HFFc6 (cell line): Measurements from ENCODE around the gene NRP2. TPM values are rescaled to one million over a fixed set of nuclear protein-coding genes. Genes with fewer than 3 reads are reported as not detected.

Source experiments
- DNase-seq: peaks from one replicate; pipeline ENCODE4 v3.0.0-alpha.2; 2018
- H3K27ac Mint-ChIP-seq: 2 replicates; pipeline ENCODE4 v1.8.0; 2020; ENCODE audit warnings: mild to moderate bottlenecking, mixed read lengths
- H3K27me3 Mint-ChIP-seq: 2 replicates; pipeline ENCODE4 v1.8.0; 2021; ENCODE audit warnings: mild to moderate bottlenecking, moderate library complexity, mixed read lengths; ENCODE audit not compliant: insufficient read depth
- H3K36me3 Mint-ChIP-seq: 2 replicates; pipeline ENCODE4 v1.8.0; 2021; ENCODE audit warnings: low read depth, mixed read lengths
- H3K4me1 Mint-ChIP-seq: 2 replicates; pipeline ENCODE4 v1.8.0; 2020; ENCODE audit warnings: low read depth, mixed read lengths
- H3K4me3 Mint-ChIP-seq: 2 replicates; pipeline ENCODE4 v1.8.0; 2020; ENCODE audit warnings: mild to moderate bottlenecking, moderate library complexity, mixed read lengths
- H3K9me3 Mint-ChIP-seq: 2 replicates; pipeline ENCODE4 v1.8.0; 2020; ENCODE audit warnings: mild to moderate bottlenecking, mixed read lengths
- total RNA-seq, 6 experiments: library from RNA; stranded (reverse); fragmentation: NEBNext Ultra II Directional; extraction: Animal tissue kit (Norgen Biotek cat#: 25700); gene quantifications; 2 replicates in 1 of 6; 3 replicates in 5 of 6; pipeline ENCODE4 v1.2.3, GENCODE V29; 2021
- TF ChIP-seq, protein P1 (sequence below): fragments of 200-600 bp; sonication (generic); IDR thresholded peaks from 2 replicates; pipeline ENCODE4 v1.5.0; 2021; ENCODE audit warnings: antibody characterized with exemption, mild to moderate bottlenecking

The NRP2 gene
- total RNA-seq, 6 experiments from 2014 or later, result 11.8 to 25.1 (median 21.4) TPM

- no peak for DNase-seq
- H3K4me3 Mint-ChIP-seq, result no peak overlapping the region
- no peak overlapping the region for H3K27ac Mint-ChIP-seq
- peaks cover 6% of the 10 kb centered on the region for H3K4me1 Mint-ChIP-seq
- H3K9me3 Mint-ChIP-seq, result no peaks in the 10 kb centered on the region
- H3K27me3 Mint-ChIP-seq, result no peaks in the 10 kb centered on the region; the same call in 1 of the 2 replicates
- peaks cover 9% of the 10 kb centered on the region for H3K36me3 Mint-ChIP-seq
- TF ChIP-seq, protein P1, sequence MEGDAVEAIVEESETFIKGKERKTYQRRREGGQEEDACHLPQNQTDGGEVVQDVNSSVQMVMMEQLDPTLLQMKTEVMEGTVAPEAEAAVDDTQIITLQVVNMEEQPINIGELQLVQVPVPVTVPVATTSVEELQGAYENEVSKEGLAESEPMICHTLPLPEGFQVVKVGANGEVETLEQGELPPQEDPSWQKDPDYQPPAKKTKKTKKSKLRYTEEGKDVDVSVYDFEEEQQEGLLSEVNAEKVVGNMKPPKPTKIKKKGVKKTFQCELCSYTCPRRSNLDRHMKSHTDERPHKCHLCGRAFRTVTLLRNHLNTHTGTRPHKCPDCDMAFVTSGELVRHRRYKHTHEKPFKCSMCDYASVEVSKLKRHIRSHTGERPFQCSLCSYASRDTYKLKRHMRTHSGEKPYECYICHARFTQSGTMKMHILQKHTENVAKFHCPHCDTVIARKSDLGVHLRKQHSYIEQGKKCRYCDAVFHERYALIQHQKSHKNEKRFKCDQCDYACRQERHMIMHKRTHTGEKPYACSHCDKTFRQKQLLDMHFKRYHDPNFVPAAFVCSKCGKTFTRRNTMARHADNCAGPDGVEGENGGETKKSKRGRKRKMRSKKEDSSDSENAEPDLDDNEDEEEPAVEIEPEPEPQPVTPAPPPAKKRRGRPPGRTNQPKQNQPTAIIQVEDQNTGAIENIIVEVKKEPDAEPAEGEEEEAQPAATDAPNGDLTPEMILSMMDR, result no peak
Observed at GRCh38 chr2:205739620-205740019, 57.3 kb downstream of the NRP2 start.

DNA sequence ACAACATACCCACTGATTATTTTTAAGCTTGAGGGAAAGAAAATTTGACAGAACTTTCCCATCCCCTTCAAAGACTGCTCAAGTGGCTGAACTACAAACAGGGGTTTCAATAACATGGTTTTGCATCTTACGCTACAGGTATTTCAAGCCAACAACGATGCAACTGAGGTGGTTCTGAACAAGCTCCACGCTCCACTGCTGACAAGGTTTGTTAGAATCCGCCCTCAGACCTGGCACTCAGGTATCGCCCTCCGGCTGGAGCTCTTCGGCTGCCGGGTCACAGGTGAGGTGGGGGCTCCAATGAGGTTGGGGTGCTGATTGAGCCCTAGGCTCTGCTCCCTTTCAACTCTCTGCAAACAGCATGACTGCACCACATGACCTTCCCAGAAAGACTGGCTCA is 58.1 kb downstream of the NRP2 start:
- TF ChIP-seq, protein P1, result no peak
- no peak overlapping the region for H3K4me3 Mint-ChIP-seq
- H3K27me3 Mint-ChIP-seq, result no peaks in the 10 kb centered on the region; the same call in 1 of the 2 replicates
- no peaks in the 10 kb centered on the region for H3K4me1 Mint-ChIP-seq
- H3K9me3 Mint-ChIP-seq, result no peaks in the 10 kb centered on the region
- no peak for DNase-seq
- peaks cover 9% of the 10 kb centered on the region for H3K36me3 Mint-ChIP-seq
- no peak overlapping the region for H3K27ac Mint-ChIP-seq

DNA sequence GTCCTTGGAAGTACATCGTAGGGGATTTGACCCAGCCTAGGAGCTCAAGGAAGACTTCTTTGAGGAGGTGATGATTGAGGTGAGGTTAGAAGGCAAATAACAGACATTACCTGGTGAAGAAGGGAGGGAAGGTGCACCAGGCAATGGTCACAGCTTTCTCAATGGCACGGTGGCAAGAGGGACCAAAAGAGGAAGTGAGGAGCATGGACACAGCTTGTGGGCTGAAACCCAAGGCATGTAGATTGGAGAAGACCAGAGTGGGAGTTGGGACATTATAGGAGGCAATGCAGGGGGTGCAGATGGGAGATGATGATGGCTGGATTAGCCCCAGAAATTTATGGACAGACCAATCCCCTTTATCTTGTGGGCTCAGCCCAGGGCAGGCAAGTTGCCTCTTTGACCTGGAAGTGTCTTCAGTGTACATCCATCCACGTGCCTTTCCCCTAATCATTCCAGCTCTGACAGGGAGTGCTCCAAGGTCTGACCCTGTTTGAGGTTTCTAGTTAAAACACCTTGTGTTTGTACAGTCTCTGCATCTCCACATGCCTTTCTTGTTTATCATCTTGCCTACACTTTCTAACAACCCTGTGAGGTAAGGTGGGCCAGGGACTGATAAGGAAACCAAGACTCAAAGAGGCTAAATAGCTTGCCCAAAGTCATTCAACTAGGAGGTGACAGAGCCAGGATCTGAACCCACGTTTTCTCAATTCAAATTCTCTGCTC is 59.1 kb downstream of the NRP2 start:
- no peak overlapping the region for H3K27ac Mint-ChIP-seq
- no peaks in the 10 kb centered on the region for H3K4me1 Mint-ChIP-seq
- TF ChIP-seq, protein P1, result no peak
- H3K36me3 Mint-ChIP-seq, result peaks cover 9% of the 10 kb centered on the region
- DNase-seq, result no peak
- H3K4me3 Mint-ChIP-seq, result no peak overlapping the region
- no peaks in the 10 kb centered on the region for H3K9me3 Mint-ChIP-seq
- H3K27me3 Mint-ChIP-seq, result no peaks in the 10 kb centered on the region; the same call in 1 of the 2 replicates

GRCh38 chr2:205743137-205743536 is 60.8 kb downstream of the NRP2 start:
- H3K36me3 Mint-ChIP-seq, result peaks cover 9% of the 10 kb centered on the region
- H3K27me3 Mint-ChIP-seq, result no peaks in the 10 kb centered on the region
- H3K4me3 Mint-ChIP-seq, result no peak overlapping the region
- H3K4me1 Mint-ChIP-seq, result peaks cover 2% of the 10 kb centered on the region; the same call in 1 of the 2 replicates
- no peak overlapping the region for H3K27ac Mint-ChIP-seq
- no peaks in the 10 kb centered on the region for H3K9me3 Mint-ChIP-seq
- no peak for DNase-seq
- TF ChIP-seq, protein P1, result no peak

GRCh38 chr2:205744074-205744591 is 61.8 kb downstream of the NRP2 start:
- no peak overlapping the region for H3K4me3 Mint-ChIP-seq
- peaks cover 12% of the 10 kb centered on the region; the same call in 1 of the 2 replicates for H3K4me1 Mint-ChIP-seq
- no peak overlapping the region for H3K27ac Mint-ChIP-seq
- H3K36me3 Mint-ChIP-seq, result peaks cover 9% of the 10 kb centered on the region
- no peaks in the 10 kb centered on the region; the same call in 1 of the 2 replicates for H3K27me3 Mint-ChIP-seq
- TF ChIP-seq, protein P1, result no peak
- H3K9me3 Mint-ChIP-seq, result no peaks in the 10 kb centered on the region
- no peak for DNase-seq
